ENCODE results near the gene RIC3.
"Not testable (repeated sequence)": the region's sequence is repeated elsewhere in the genome, so short reads cannot be mapped to it uniquely, and the experiment has no call there.

Gene RIC3

DNA sequence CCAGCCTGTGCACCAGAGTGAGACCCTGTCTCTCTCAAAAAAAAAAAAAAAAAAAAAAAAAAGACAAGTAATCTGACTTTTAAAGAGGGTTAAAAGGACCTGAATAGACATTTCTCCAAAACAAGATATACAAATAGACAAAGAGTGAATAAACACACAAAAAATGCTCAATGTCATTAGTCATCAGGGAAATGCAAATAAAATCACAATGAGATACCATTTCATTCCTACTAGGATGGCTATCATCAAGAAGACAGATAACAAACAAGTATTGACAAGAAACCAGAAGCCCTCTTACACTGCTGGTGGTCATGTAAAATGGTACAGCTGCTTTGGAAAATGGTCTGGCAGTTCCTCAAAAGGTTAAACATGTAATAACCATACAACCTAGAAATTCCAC is 4.1 kb downstream of the RIC3 start:
- no peak for TF ChIP-seq MYC (IDR thresholded peaks at IDR 0.05; ENCODE audit: low read depth, low read length)
- TF ChIP-seq MAX (IDR thresholded peaks at IDR 0.05; ENCODE audit: low read depth, low read length) = no peak
- TF ChIP-seq, protein P1, sequence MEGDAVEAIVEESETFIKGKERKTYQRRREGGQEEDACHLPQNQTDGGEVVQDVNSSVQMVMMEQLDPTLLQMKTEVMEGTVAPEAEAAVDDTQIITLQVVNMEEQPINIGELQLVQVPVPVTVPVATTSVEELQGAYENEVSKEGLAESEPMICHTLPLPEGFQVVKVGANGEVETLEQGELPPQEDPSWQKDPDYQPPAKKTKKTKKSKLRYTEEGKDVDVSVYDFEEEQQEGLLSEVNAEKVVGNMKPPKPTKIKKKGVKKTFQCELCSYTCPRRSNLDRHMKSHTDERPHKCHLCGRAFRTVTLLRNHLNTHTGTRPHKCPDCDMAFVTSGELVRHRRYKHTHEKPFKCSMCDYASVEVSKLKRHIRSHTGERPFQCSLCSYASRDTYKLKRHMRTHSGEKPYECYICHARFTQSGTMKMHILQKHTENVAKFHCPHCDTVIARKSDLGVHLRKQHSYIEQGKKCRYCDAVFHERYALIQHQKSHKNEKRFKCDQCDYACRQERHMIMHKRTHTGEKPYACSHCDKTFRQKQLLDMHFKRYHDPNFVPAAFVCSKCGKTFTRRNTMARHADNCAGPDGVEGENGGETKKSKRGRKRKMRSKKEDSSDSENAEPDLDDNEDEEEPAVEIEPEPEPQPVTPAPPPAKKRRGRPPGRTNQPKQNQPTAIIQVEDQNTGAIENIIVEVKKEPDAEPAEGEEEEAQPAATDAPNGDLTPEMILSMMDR (IDR thresholded peaks at IDR 0.05; ENCODE audit: low read depth, low read length) = no peak
- no peak for TF ChIP-seq POLR2A (IDR thresholded peaks at IDR 0.05; ENCODE audit: extremely low read depth, insufficient read length)
- no peak overlapping the region for H3K4me3 ChIP-seq (ENCODE audit: low read depth, low read length)
- no peak for DNase-seq (ENCODE audit: low read depth)

DNA sequence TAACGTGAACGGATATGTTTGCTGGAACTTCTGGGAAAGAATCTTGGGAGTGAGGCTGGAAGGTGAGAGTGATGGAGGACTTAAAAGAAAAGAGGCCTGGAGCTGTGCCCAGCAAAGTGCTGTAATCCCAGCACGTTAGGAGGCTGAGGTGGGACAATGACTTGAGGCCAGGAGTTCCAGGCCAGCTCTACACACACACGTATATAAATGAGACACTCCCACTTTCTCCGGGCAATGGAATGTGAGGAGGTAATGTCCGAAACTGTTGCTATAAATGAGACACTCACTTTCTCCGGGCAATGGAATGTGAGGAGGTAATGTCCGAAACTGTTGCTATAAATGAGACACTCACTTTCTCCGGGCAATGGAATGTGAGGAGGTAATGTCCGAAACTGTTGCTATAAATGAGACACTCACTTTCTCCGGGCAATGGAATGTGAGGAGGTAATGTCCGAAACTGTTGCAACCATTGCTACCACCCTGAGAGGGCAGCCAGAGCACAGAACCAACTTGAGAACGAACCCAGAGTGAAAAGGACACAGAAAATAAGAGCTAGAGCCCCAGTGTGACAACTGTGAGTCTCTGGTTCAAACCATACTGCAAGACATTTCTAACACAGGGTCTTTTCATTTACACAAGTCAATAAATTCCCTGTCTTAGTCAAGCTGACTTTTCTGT is 7.1 kb downstream of the RIC3 start:
- not testable (repeated sequence) for H3K4me3 ChIP-seq (ENCODE audit: low read depth, low read length); DNase-seq (ENCODE audit: low read depth)

GRCh38 chr11:8156877-8157276 is 11.9 kb downstream of the RIC3 start:
- no peak for DNase-seq (ENCODE audit: low read depth)
- TF ChIP-seq POLR2A (IDR thresholded peaks at IDR 0.05; ENCODE audit: extremely low read depth, insufficient read length) (no peak), MYC (IDR thresholded peaks at IDR 0.05; ENCODE audit: low read depth, low read length) (no peak), MAX (IDR thresholded peaks at IDR 0.05; ENCODE audit: low read depth, low read length) (no peak)
- TF ChIP-seq, protein P1 (IDR thresholded peaks at IDR 0.05; ENCODE audit: low read depth, low read length) = no peak
- H3K4me3 ChIP-seq (ENCODE audit: low read depth, low read length) = no peak overlapping the region

GRCh38 chr11:8149726-8150125 is 19.1 kb downstream of the RIC3 start:
- no peak for DNase-seq (ENCODE audit: low read depth)
- no peak overlapping the region for H3K4me3 ChIP-seq (ENCODE audit: low read depth, low read length)
- TF ChIP-seq, protein P1 (IDR thresholded peaks at IDR 0.05; ENCODE audit: low read depth, low read length) = no peak
- TF ChIP-seq MAX (IDR thresholded peaks at IDR 0.05; ENCODE audit: low read depth, low read length) (no peak), MYC (IDR thresholded peaks at IDR 0.05; ENCODE audit: low read depth, low read length) (no peak), POLR2A (IDR thresholded peaks at IDR 0.05; ENCODE audit: extremely low read depth, insufficient read length) (no peak)

DNA sequence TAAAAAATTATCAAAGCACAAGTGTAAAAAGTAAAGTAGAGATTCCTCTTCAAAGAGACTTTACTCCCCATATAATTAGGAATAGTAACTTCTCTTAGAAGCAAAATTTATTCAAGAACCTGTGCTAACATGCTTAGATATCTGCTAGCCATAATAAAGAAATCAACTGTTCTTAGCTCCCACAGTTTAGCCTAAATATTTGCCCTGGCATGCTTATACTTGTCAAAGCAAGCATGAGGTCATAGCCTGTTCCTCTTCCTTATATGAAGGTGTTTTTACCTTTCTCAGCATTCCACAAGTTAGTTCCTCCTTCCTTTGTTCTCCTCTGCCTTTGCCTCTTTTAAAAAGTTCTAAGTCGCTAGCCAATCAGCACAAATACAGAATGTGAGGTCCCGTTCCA is 30.3 kb downstream of the RIC3 start:
- TF ChIP-seq, protein P1 (IDR thresholded peaks at IDR 0.05; ENCODE audit: low read depth, low read length) = no peak
- no peak overlapping the region for H3K4me3 ChIP-seq (ENCODE audit: low read depth, low read length)
- DNase-seq (ENCODE audit: low read depth) = no peak

- DNase-seq (ENCODE audit: low read depth) = no peak
- H3K4me3 ChIP-seq (ENCODE audit: low read depth, low read length) = no peak overlapping the region
- TF ChIP-seq POLR2A (IDR thresholded peaks at IDR 0.05; ENCODE audit: extremely low read depth, insufficient read length) (no peak), MYC (IDR thresholded peaks at IDR 0.05; ENCODE audit: low read depth, low read length) (no peak), MAX (IDR thresholded peaks at IDR 0.05; ENCODE audit: low read depth, low read length) (no peak)
- TF ChIP-seq, protein P1 (IDR thresholded peaks at IDR 0.05; ENCODE audit: low read depth, low read length) = no peak
These were observed 41.4 kb downstream of the RIC3 start for GRCh38 chr11:8127447-8127846.

Measured in NB4 (cell line).